ENCODE measurements around the gene SELENOW.

The SELENOW gene

DNA sequence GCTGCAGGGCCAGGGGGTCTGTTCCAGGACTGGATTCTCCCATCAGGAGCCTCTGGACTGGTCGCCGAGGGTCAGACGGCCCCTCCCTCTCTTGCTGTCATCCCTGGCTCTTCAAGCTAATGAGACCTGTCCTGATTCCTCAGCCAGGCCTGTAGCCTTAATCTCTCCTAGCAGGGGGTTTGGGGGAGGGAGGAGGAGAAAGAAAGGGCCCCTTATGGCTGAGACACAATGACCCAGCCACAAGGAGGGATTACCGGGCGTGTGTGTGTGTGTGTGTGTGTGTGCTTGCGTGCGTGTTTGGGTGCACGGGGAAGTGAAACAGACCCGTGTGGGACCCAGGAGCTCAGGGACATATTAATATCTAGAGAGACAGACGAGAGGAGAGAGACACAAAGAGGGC lies 41.4 kb downstream of the SELENOW start:
- no peak for TF ChIP-seq CTCF (conservative IDR thresholded peaks at IDR 0.05; ENCODE audit: low read length)
- no peak overlapping the region for H3K4me3 ChIP-seq (ENCODE audit: low read length)

DNA sequence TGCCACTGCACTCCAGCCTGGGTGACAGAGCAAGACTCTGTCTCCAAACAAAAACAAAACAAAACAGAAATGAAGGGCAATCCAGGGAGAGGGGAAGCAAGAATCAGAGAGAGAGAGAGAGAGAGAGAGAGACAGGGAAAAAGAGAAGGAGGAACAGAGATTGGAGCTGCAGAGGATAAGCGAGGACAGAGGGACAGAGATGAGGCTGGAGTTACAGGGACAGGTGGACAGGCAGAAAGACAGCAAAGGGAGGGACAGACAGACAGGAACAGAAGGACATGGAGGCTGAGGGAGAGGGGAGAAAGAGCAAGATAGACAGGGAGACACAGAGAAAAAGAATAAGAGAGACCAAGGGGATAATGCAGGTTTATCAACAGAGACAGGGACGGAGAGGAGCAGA lies 41.9 kb downstream of the SELENOW start:
- no peak overlapping the region for H3K4me3 ChIP-seq (ENCODE audit: low read length)
- DNase-seq (ENCODE audit: low read depth): no peak
- no peak for TF ChIP-seq CTCF (conservative IDR thresholded peaks at IDR 0.05; ENCODE audit: low read length)

More for the DNA sequence above, 41.4 kb downstream of the SELENOW start:
- no peak for DNase-seq (ENCODE audit: low read depth)

GRCh38 chr19:47821460-47822020 lies 43.0 kb downstream of the SELENOW start, which contains the start of gene CRX:
Gene CRX, plus strand, starts transcription at chr19:47821937. Its CDS starts 12,507 bp downstream, at chr19:47834444.
- TF ChIP-seq CTCF (conservative IDR thresholded peaks at IDR 0.05; ENCODE audit: low read length): no peak
- DNase-seq (ENCODE audit: low read depth): no peak
- no peak within 1 kb of the TSS for H3K4me3 ChIP-seq (ENCODE audit: low read length)

- DNase-seq (ENCODE audit: low read depth): no peak
- H3K4me3 ChIP-seq (ENCODE audit: low read length): no peak overlapping the region
- no peak for TF ChIP-seq CTCF (conservative IDR thresholded peaks at IDR 0.05; ENCODE audit: low read length)
Observed at GRCh38 chr19:47824396-47824795, 45.9 kb downstream of the SELENOW start.

- H3K4me3 ChIP-seq (ENCODE audit: low read length): no peak overlapping the region
- DNase-seq (ENCODE audit: low read depth): no peak
- no peak for TF ChIP-seq CTCF (conservative IDR thresholded peaks at IDR 0.05; ENCODE audit: low read length)
Observed at GRCh38 chr19:47826800-47827199, 48.3 kb downstream of the SELENOW start.

- H3K4me3 ChIP-seq (ENCODE audit: low read length): no peak overlapping the region
- TF ChIP-seq CTCF (conservative IDR thresholded peaks at IDR 0.05; ENCODE audit: low read length): no peak
- DNase-seq (ENCODE audit: low read depth): no peak
Observed at GRCh38 chr19:47832723-47833122, 54.2 kb downstream of the SELENOW start.

Measured in AG10803 (cell line).